Astrocyte (in vitro differentiated cells and primary cell): ENCODE data around the gene TMEM267. TPM values are rescaled to one million over a fixed set of nuclear protein-coding genes. Genes with fewer than 3 reads are reported as not detected.
"Not testable (repeated sequence)": the region's sequence is repeated elsewhere in the genome, so short reads cannot be mapped to it uniquely, and the experiment has no call there.

Experiments
- DNase-seq: peaks from one replicate; pipeline ENCODE4 v3.0.0-alpha.2; 2010; ENCODE audit warnings: low read depth
- FAIRE-seq: peaks from 2 replicates; lab custom pipeline; 2011; peaks lifted over from hg19 to GRCh38; lab: Jason Lieb, UNC
- H2AFZ ChIP-seq: 2 replicates; pipeline ENCODE4 v1.6.0; 2012; ENCODE audit warnings: low read depth, low read length, inconsistent platforms
- H3K27ac ChIP-seq: 2 replicates; pipeline ENCODE4 v1.5.1; 2011; ENCODE audit warnings: low read depth, low read length, inconsistent platforms
- H3K27me3 ChIP-seq: 2 replicates; pipeline ENCODE4 v1.6.0; 2011; ENCODE audit warnings: low read length, inconsistent platforms; ENCODE audit not compliant: insufficient read depth
- H3K36me3 ChIP-seq: 2 replicates; pipeline ENCODE4 v1.5.1; 2011; ENCODE audit warnings: low read length, inconsistent platforms; ENCODE audit not compliant: insufficient read depth
- H3K4me1 ChIP-seq: 2 replicates; pipeline ENCODE4 v1.5.1; 2011; ENCODE audit warnings: low read length, inconsistent platforms; ENCODE audit not compliant: insufficient read depth
- H3K4me2 ChIP-seq: 2 replicates; pipeline ENCODE4 v1.6.0; 2012; ENCODE audit warnings: low read length, inconsistent platforms
- H3K4me3 ChIP-seq: 2 replicates; pipeline ENCODE4 v1.5.1; 2011; ENCODE audit warnings: low read depth, mild to moderate bottlenecking, low read length, inconsistent platforms; ENCODE audit not compliant: insufficient read depth
- H3K79me2 ChIP-seq: 2 replicates; pipeline ENCODE4 v1.6.0; 2012; ENCODE audit warnings: mild to moderate bottlenecking, low read length, inconsistent platforms; ENCODE audit not compliant: insufficient read depth
- H3K9ac ChIP-seq: 2 replicates; pipeline ENCODE4 v1.6.0; 2012; ENCODE audit warnings: mild to moderate bottlenecking, low read length, inconsistent platforms
- H3K9me3 ChIP-seq: 2 replicates; pipeline ENCODE4 v1.5.1; 2012; ENCODE audit warnings: low read depth, mild to moderate bottlenecking, low read length, inconsistent platforms; ENCODE audit not compliant: insufficient read depth
- H4K20me1 ChIP-seq: 2 replicates; pipeline ENCODE4 v1.6.0; 2012; ENCODE audit warnings: low read length, inconsistent platforms; ENCODE audit not compliant: insufficient read depth
- H3K27ac Mint-ChIP-seq: one replicate; pipeline ENCODE4 v1.8.0; 2021; ENCODE audit warnings: mild to moderate bottlenecking, mixed read lengths; ENCODE audit not compliant: unreplicated experiment
- H3K27me3 Mint-ChIP-seq: one replicate; pipeline ENCODE4 v1.8.0; 2021; ENCODE audit warnings: low read depth, mixed read lengths; ENCODE audit not compliant: unreplicated experiment
- H3K36me3 Mint-ChIP-seq: one replicate; pipeline ENCODE4 v1.8.0; 2021; ENCODE audit warnings: low read depth, mixed read lengths; ENCODE audit not compliant: unreplicated experiment
- H3K4me1 Mint-ChIP-seq: one replicate; pipeline ENCODE4 v1.8.0; 2021; ENCODE audit warnings: low read depth, mixed read lengths; ENCODE audit not compliant: unreplicated experiment
- H3K4me3 Mint-ChIP-seq: one replicate; pipeline ENCODE4 v1.8.0; 2021; ENCODE audit warnings: mild to moderate bottlenecking, moderate library complexity, mixed read lengths; ENCODE audit not compliant: unreplicated experiment
- H3K9me3 Mint-ChIP-seq: one replicate; pipeline ENCODE4 v1.8.0; 2021; ENCODE audit warnings: mild to moderate bottlenecking, mixed read lengths; ENCODE audit not compliant: unreplicated experiment
- CTCF ChIP-seq: IDR thresholded peaks from 2 replicates; pipeline ENCODE4 v1.5.1; 2011; ENCODE audit warnings: low read depth, mild to moderate bottlenecking, inconsistent platforms, low read length, moderate library complexity; ENCODE audit not compliant: insufficient read depth
- EZH2 ChIP-seq: IDR thresholded peaks from 2 replicates; pipeline ENCODE4 v1.6.1; 2012; ENCODE audit warnings: mild to moderate bottlenecking, low read length, inconsistent platforms; ENCODE audit not compliant: insufficient read depth
- total RNA-seq: library from RNA; stranded (reverse); gene quantifications from 2 replicates; pipeline ENCODE4 v1.2.1, GENCODE V29; 2021

TMEM267 gene
- total RNA-seq, 1 donor from 2014 or later = 20.9 TPM

- Histone ChIP-seq H2AFZ (no peak overlapping the region), H3K36me3 (no peaks in the 10 kb centered on the region), H3K4me3 (no peak overlapping the region), H3K27me3 (no peaks in the 10 kb centered on the region), H3K9me3 (no peaks in the 10 kb centered on the region), H3K4me1 (peaks cover 6% of the 10 kb centered on the region), H3K27ac (no peak overlapping the region), H3K79me2 (no peaks in the 10 kb centered on the region), H3K9ac (no peak overlapping the region), H4K20me1 (no peaks in the 10 kb centered on the region), H3K4me2 (no peak overlapping the region)
- DNase-seq (no peak), FAIRE-seq (no peak)
- H3K4me3 Mint-ChIP-seq = no peak overlapping the region
- H3K4me1 Mint-ChIP-seq = peaks cover 24% of the 10 kb centered on the region
- H3K36me3 Mint-ChIP-seq = no peaks in the 10 kb centered on the region
- TF ChIP-seq EZH2 (no peak), CTCF (no peak)
- no peaks in the 10 kb centered on the region for H3K27me3 Mint-ChIP-seq
- no peak overlapping the region for H3K27ac Mint-ChIP-seq
- peaks cover 5% of the 10 kb centered on the region for H3K9me3 Mint-ChIP-seq
These were observed 54.6 kb downstream of the TMEM267 start for GRCh38 chr5:43429016-43429415.

GRCh38 chr5:43427306-43427705 is 56.4 kb downstream of the TMEM267 start:
- Histone ChIP-seq H3K9me3 (no peaks in the 10 kb centered on the region), H3K4me1 (peaks cover 2% of the 10 kb centered on the region), H3K9ac (no peak overlapping the region), H3K27me3 (no peaks in the 10 kb centered on the region), H3K36me3 (no peaks in the 10 kb centered on the region), H3K4me3 (no peak overlapping the region), H4K20me1 (no peaks in the 10 kb centered on the region), H3K27ac (no peak overlapping the region), H3K79me2 (no peaks in the 10 kb centered on the region), H3K4me2 (no peak overlapping the region), H2AFZ (no peak overlapping the region)
- Mint-ChIP-seq H3K36me3 (no peaks in the 10 kb centered on the region), H3K27me3 (no peaks in the 10 kb centered on the region), H3K4me1 (peaks cover 17% of the 10 kb centered on the region), H3K9me3 (peaks cover 5% of the 10 kb centered on the region), H3K4me3 (no peak overlapping the region), H3K27ac (no peak overlapping the region)
- TF ChIP-seq EZH2 (no peak), CTCF (no peak)
- no peak for FAIRE-seq
- DNase-seq = no peak

GRCh38 chr5:43425983-43426382 is 57.7 kb downstream of the TMEM267 start:
- peak; percentile 98 for DNase-seq
- H3K4me1 ChIP-seq = peaks cover 11% of the 10 kb centered on the region
- H3K27ac ChIP-seq = peak overlapping the region; percentile 22
- H3K4me1 Mint-ChIP-seq = peaks cover 21% of the 10 kb centered on the region
- H3K27me3 Mint-ChIP-seq = no peaks in the 10 kb centered on the region
- no peaks in the 10 kb centered on the region for H4K20me1 ChIP-seq
- H3K27me3 ChIP-seq = no peaks in the 10 kb centered on the region
- no peaks in the 10 kb centered on the region for H3K36me3 Mint-ChIP-seq
- FAIRE-seq = no peak
- H3K79me2 ChIP-seq = no peaks in the 10 kb centered on the region
- H3K9me3 Mint-ChIP-seq = peaks cover 5% of the 10 kb centered on the region
- no peaks in the 10 kb centered on the region for H3K9me3 ChIP-seq
- no peaks in the 10 kb centered on the region for H3K36me3 ChIP-seq
- H3K27ac Mint-ChIP-seq = peak overlapping the region; percentile 36
- H3K9ac ChIP-seq = no peak overlapping the region
- H2AFZ ChIP-seq = no peak overlapping the region
- H3K4me3 ChIP-seq = no peak overlapping the region
- H3K4me3 Mint-ChIP-seq = no peak overlapping the region
- TF ChIP-seq EZH2 (no peak), CTCF (no peak)
- no peak overlapping the region for H3K4me2 ChIP-seq

- H3K4me1 ChIP-seq = peaks cover 14% of the 10 kb centered on the region
- H3K9me3 Mint-ChIP-seq, DNase-seq, H3K27me3 Mint-ChIP-seq, H3K4me3 ChIP-seq, H3K36me3 Mint-ChIP-seq, FAIRE-seq, H3K9me3 ChIP-seq, H3K4me2 ChIP-seq, H3K27ac ChIP-seq, H3K79me2 ChIP-seq, H3K36me3 ChIP-seq, H2AFZ ChIP-seq, H3K4me3 Mint-ChIP-seq, H3K27ac Mint-ChIP-seq, H4K20me1 ChIP-seq, H3K9ac ChIP-seq, H3K27me3 ChIP-seq: not testable (repeated sequence)
- peaks cover 21% of the 10 kb centered on the region for H3K4me1 Mint-ChIP-seq
These were observed 60.6 kb downstream of the TMEM267 start for GRCh38 chr5:43423086-43423485.
